ENCODE measurements around the gene DICER1. TPM values are rescaled to one million over a fixed set of nuclear protein-coding genes. Genes with fewer than 3 reads are reported as not detected.
A peak's percentile ranks its signal among the peaks of the same experiment; 100 is the strongest.
"Not testable (repeated sequence)": the region's sequence is repeated elsewhere in the genome, so short reads cannot be mapped to it uniquely, and the experiment has no call there.

The DICER1 gene, protein sequence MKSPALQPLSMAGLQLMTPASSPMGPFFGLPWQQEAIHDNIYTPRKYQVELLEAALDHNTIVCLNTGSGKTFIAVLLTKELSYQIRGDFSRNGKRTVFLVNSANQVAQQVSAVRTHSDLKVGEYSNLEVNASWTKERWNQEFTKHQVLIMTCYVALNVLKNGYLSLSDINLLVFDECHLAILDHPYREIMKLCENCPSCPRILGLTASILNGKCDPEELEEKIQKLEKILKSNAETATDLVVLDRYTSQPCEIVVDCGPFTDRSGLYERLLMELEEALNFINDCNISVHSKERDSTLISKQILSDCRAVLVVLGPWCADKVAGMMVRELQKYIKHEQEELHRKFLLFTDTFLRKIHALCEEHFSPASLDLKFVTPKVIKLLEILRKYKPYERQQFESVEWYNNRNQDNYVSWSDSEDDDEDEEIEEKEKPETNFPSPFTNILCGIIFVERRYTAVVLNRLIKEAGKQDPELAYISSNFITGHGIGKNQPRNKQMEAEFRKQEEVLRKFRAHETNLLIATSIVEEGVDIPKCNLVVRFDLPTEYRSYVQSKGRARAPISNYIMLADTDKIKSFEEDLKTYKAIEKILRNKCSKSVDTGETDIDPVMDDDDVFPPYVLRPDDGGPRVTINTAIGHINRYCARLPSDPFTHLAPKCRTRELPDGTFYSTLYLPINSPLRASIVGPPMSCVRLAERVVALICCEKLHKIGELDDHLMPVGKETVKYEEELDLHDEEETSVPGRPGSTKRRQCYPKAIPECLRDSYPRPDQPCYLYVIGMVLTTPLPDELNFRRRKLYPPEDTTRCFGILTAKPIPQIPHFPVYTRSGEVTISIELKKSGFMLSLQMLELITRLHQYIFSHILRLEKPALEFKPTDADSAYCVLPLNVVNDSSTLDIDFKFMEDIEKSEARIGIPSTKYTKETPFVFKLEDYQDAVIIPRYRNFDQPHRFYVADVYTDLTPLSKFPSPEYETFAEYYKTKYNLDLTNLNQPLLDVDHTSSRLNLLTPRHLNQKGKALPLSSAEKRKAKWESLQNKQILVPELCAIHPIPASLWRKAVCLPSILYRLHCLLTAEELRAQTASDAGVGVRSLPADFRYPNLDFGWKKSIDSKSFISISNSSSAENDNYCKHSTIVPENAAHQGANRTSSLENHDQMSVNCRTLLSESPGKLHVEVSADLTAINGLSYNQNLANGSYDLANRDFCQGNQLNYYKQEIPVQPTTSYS (N-terminal part only)
- 10 to 100 TPM; 48.9 to 70.3 (median 64.8) TPM for polyA plus RNA-seq (ENCODE audit: insufficient read length in 3 of 3)
- long read RNA-seq, donor 1, full-length matches to known transcripts, result 1 of 1 reads
- long read RNA-seq, donor 1, partial matches to known transcripts, result 0 of 1 reads
- long read RNA-seq, donor 1, other reads (novel, unspliced or antisense), result 0 of 1 reads
- long read RNA-seq, donor 2, partial matches to known transcripts, result 7 of 7 reads
- long read RNA-seq, donor 2, other reads (novel, unspliced or antisense), result 0 of 7 reads
- long read RNA-seq, donor 3, result 0 reads
- long read RNA-seq, donor 4, partial matches to known transcripts, result 8 of 8 reads
- long read RNA-seq, donor 4, other reads (novel, unspliced or antisense), result 0 of 8 reads
- long read RNA-seq, donor 5, partial matches to known transcripts, result 0 of 1 reads
- long read RNA-seq, donor 5, other reads (novel, unspliced or antisense), result 0 of 1 reads
- long read RNA-seq, donor 6, full-length matches to known transcripts, result 1 of 21 reads
- long read RNA-seq, donor 6, partial matches to known transcripts, result 20 of 21 reads
- long read RNA-seq, donor 6, other reads (novel, unspliced or antisense), result 0 of 21 reads
- long read RNA-seq, donor 7, result 0 reads
- long read RNA-seq, donor 8, partial matches to known transcripts, result 6 of 6 reads
- long read RNA-seq, donor 8, other reads (novel, unspliced or antisense), result 0 of 6 reads
- long read RNA-seq, donor 9, partial matches to known transcripts, result 12 of 13 reads
- long read RNA-seq, donor 9, other reads (novel, unspliced or antisense), result 0 of 13 reads
- long read RNA-seq, donor 10, full-length matches to known transcripts, result 4 of 12 reads
- long read RNA-seq, donor 10, partial matches to known transcripts, result 8 of 12 reads
- long read RNA-seq, donor 10, other reads (novel, unspliced or antisense), result 0 of 12 reads
- long read RNA-seq, donor 11, partial matches to known transcripts, result 11 of 12 reads
- long read RNA-seq, donor 11, other reads (novel, unspliced or antisense), result 0 of 12 reads
- long read RNA-seq, donor 12, full-length matches to known transcripts, result 3 of 19 reads
- long read RNA-seq, donor 12, partial matches to known transcripts, result 16 of 19 reads
- long read RNA-seq, donor 12, other reads (novel, unspliced or antisense), result 0 of 19 reads
- long read RNA-seq, donor 13, partial matches to known transcripts, result 6 of 6 reads
- long read RNA-seq, donor 13, other reads (novel, unspliced or antisense), result 0 of 6 reads
- long read RNA-seq, donor 14, result 0 reads
- long read RNA-seq, donor 15, result 0 reads
- long read RNA-seq, donor 16, partial matches to known transcripts, result 18 of 19 reads
- long read RNA-seq, donor 16, other reads (novel, unspliced or antisense), result 0 of 19 reads

DNA sequence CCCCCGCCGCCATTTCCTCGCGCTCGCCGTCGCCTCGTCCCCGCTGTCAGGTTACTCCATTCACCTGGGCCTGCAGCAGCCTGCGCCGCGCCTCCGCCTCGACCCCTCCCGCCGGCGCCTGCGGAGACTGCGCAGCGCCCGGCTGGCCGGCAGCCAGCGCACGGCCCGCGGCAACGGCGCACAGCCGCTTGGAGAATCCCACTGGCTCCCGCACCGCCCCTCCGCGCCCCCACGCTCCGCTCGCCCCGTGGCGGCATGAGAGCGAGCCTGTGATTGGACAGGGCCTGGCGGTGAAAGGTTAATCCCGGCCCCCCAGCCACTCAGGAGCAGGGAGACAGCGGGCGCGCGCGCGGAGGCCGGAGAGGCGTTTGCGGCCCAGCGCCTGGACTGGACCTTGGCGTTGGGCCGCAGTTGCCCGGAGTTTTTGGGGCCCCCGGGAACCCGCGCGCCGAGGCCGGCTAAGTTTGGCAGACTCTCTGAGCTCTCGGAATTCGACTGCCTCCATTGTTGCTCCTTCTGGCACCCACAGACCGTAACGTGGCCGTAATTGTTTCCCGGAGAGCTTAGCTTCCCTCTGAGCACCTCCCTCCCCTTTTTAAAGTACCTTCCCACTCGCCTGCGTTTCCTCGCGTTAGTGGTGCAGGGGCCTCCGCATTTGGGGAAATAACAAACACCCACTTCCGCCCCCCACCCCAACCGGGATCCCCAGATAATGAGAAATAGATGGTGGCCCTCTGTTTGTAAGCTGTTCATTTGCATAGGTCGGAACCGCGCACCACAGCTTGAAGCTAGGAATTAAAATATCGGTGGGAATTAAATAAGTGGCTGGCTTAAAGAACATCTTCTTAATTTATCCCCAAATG, at the start of gene DICER1:
TSS of gene DICER1 (minus strand) at position 203 of the 863 bp plus-strand sequence. CDS start 24,071 bp downstream, outside the sequence.
- DNase-seq, result peak; percentile 94

DNA sequence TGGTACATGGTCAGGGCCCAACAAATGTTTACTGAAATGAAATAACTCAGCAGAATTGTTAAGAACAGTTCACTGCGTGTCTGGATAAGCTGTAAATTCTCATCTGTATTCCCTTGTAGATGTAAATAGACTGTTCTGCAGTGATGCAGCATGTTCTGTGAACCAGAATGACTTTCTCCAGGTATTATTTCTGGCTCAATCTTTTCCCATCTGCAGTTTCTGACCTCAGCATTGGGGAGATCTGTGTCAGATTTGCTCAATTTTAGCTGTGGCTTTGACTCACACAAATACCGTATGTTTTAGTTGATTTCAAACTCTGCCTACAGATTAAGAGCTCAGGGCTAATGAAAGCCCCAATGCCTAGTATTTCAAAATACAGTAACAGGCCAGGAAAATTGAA, 49.2 kb upstream of the DICER1 start:
- DNase-seq, result no peak

DNA sequence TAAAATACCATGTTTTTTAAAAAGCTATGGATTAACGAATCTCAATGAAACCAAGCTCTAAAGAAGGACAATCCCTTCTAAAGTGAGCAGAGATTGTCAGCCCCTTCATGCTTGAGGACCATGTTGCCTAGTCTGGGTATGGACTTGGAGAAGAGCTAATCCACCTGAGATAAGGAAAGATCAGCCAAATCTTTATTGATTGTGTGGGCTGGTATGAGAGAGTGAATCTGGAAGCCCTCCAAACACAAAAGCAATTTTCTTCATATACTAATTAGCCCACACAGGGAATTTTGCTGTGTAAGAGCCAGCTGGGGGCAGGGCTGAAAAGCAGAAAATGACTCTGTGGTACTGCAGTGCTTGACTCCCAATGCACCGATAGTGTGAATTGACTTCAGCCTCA, 47.4 kb upstream of the DICER1 start:
- no peak for DNase-seq

DNA sequence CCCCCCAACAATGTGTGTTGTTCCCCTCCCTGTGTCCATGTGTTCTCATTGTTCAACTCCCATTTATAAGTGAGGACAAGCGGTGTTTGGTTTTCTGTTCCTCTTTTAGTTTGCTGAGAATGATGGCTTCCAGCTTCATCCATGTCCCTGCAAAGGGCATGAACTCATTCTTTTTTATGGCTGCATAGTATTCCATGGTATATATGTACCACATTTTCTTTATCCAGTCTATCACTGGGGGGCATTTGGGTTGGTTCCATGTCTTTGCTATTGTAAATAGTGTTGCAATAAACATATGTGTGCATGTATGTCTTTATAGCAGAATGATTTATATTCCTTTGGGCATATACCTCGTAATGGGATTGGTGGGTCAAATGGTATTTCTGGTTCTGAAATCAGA, 44.4 kb upstream of the DICER1 start:
- DNase-seq, result not testable (repeated sequence)

DNA sequence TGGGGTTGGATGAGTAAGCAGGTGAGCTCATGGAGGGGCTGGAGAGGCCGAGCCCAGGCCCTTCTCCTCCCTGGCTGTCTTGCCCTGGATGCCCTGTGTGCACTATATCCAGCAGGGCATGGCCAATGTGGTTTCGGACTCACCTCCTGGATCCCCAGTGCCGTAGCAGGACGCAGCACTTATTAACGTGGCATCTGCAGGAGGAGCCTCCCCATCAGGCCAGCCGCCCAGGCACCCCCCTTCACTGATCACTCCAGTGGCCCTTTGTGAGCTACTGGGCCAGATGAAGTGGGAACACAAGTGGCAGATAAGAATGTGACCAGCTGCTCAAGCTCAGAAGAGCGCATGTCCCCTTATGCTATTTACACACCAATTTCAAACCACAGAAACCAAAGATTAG, 43.1 kb upstream of the DICER1 start:
- no peak for DNase-seq

DNA sequence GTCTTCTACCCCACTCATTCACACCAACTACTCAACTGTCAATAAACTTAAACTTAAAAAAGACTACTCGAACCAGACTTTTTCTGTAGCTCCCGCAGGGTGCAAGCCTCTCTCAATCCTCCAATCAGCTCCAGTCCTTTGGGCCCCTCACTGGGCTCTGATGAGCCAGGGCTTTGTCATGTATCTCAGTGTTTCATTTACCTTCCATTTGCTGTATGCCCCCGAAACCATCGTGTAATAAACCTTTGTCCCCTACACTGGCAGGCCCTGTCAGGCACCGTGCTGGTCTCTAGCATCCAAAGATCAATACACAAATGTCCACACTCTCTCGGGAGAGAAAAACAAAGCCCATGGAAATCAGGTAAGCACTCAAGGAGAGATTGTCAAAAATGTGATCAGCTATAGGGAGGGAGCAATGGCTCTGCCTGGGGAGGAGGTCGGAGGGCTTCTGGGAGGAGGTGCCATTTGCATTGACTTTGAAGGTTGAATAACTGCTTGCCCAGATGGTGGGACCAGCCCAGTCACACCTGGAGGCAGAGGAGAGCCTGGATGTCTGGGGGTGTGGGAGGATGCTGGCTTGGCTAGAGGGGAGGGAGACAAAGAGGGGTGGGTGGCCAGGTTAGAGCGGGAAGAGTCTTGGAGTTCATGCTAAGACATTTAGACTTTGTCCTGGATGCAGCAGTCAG, 42.1 kb upstream of the DICER1 start:
- DNase-seq, result no peak

DNA sequence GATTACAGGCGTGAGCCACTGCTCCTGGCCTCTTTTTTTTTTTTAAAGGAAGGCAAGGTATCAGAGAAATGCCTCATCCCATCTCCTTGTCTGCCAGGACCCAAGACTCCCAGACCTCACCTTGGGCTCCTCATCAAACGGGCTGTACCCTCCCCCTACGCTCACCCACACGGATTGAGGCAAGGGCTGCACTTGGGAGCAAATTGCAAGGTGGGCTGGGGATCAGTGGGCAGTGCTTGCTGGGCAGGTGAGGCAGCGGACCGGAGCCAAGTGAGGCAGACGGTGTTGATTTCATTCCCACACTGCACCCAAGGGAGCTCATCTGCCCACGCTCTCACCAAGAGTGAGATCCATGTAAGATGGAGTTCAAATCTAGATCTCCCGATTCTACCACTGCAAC, 41.0 kb upstream of the DICER1 start:
- no peak for DNase-seq

DNA sequence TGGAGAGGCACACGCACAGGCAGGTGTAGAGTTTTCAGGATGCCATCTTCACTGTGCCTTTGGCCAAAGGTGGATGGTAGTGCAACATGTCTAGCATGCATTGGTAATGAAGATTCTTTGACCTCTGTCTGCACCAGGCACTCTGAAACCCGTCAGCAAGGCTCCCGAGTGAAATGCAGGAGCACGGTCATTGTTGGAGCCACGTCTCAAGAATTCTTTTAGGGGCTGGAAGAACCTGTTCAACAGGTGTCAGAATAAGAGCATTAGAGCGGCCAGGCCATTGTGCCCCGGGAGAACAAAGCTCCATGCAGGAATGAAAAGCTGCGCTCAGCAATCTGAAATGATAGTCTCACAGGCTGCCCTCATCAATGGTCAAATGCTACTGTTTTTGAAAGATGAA, 40.2 kb upstream of the DICER1 start:
- DNase-seq, result peak; percentile 69

DNA sequence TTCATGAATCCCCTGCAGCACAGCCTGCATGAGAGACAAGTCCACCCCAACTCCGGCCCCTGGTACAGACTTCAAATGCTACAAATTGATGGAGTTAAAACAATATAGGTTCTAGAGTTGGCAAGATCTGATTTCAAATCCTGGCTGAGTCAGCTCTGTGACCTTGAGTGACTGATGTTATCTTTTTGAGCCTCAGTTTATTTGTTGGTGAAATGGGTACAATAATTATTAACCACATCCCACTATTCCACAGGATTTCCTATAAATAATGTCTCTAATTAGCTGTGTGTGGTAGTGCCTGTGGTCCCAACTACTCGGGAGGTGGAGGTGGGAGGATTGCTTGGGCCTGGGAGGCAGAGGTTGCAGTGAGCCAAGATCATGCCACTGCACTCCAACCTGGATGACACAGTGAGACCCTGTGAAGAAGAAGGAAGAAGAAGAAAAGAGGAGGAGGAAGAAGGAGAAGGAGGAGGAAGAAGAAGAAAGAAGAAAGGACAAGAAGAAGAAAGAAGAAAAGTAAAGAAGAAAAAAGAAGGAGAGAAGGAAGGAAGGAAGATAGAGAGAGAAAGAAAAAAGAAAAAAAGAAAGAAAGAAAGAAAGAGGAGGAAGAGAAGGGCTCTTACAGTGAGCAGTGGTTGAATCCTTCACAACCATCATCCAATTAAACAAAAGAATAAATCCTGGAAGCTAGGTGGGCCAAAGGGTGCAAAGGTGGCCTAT, 39.7 kb upstream of the DICER1 start:
- DNase-seq, result no peak

DNA sequence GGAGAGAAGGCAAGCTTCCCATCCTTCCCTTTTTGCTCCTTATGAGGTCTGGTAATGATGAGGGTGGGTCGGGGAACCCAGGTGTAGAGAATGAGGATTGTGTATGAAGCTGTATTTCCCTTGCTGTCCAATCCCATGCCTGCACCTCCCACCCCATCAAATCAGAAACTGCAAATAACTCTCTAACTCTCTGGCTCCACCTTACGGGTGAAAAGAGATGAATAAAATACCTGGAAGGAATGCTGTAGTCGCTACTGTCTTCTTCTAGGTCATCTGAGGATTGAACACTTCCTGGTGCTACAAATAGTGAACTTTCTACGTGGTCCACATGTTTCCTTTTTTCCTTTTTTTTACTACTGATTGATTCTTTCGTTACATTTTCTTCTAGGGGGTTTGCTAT, 38.9 kb upstream of the DICER1 start:
- DNase-seq, result no peak

DNA sequence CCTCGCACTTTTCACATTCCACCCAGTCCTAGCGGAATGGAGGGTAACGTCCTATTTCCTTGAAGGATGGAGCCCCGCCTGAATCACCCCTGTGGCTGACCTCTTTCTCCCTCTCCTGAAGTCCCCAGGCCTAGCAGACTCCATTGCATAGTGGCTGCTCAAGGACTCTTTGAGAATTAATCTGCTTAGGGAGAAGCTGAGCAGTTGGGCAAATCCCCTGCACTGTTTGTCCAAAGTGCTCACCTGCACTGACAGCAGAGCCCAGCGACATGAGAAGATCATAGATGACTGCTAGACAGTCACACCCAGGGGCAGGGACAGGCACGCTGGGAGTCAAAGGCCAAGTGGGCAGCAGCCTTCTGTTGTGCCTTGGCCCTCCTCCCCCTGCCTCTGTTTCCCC, 37.7 kb upstream of the DICER1 start:
- DNase-seq, result no peak

DNA sequence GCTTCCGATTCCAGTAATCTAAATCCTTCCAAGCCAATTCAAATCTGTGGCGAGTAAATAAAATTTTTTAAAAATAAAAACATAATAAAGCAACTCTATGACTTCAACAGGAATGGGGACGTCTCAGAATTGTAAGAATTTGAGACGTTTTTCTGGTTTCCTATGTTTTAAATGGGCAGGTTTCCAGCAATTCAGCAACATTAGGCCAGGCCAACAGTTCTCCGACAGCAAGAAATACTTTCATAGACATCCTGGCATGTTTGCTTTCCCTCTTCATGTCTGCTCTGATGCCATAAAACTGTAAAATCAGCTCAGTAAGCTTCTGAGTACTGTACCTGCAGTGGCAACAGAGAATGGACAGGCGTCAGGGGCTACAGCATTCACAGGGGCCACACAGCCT, 35.8 kb upstream of the DICER1 start:
- DNase-seq, result no peak

DNA sequence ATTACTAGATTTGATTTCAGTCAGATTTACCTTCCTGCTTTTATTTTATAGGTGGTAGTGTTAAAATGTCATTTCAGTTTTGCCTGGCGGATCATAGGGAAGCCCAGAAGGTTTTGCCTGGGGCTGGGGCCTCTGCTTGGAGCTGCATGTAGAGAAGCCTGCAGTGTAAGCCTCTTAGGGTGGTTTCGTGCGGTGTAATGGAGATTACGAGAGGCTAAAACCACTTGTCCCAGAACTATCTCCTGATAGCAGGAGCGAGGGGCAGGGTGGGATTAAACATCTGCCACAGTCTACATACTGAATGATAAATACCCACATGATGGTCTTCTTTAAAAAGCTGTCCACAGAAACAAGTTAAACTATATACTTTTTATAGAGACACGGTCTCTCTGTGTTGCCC, 35.0 kb upstream of the DICER1 start:
- DNase-seq, result no peak

DNA sequence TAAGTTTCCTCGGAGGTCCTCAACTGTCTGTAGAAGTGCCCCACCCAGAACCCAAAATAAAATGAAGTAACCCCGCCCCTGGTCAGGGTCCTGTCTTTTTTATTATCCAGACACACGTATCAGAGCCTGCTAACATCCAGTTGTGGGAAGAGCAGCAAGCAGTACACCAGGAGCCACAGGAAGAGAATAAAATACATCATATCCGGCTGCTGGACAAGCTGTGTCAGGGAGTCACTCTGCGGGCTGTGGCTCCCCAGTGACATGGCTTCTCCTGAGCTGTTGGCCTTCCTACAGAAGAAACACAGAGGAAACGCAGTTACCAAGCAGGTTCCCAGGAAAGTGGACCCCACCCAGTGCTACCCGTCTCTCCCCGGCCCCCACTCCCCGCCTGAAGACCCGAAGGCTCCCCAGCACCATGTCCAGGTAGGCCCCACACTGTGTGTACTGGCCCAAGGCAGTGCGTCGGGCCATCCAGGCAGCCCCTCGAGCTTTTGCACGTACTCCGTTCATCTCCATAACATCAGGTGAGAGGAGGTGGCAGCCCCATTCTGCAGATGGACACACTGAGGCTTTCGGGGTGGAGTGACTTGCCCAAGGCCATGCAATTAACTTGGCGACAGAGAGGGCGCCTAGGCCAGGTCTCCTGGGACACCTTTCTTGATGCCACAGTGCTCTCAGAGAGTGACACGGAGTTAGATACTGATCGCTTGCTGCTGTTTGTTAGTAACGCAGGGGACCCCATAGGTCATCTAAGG, 34.3 kb upstream of the DICER1 start:
- DNase-seq, result no peak

DNA sequence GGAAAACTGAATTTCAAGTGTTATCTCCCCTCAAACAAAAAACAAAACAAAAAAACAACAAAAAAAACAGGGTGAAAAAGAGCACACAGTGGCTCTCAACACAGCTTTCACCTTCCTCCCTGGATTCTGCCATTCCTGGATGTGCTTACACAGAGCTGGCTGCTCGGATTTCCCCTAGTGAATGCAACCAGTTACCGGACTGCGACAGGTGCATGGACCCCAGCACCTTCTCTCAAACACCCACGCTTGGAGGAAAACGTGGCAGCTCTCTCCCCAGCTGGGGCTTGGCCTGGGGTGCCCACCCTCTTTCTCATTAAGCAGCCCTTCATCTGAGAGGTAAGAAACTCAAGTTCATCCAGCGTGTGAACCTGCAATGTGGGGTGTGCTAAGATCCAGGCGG, 33.5 kb upstream of the DICER1 start:
- DNase-seq, result no peak

DNA sequence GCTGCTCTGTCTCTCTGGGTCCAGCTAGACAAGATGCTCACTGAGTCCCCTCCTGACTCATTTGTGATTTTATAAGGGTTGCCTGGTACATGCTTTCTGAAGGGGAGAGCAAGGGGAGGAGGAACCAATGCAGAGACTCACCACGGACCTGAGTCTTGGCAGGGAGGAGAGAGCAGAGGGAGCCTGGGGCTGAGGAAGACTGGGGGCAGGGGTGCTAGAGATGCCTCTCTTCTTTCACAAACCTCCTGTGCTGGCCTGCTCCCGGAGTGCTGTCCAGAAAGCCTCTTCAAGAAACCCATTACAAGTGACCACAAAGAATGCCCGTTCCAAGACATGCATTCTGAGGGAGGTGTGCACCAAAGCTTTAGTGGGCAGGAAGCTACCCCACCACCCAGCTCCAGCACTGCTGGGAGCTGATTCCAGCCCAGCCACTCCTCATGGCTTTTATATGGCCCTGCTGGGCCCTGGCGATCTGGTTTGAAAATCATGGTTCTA, 33.1 kb upstream of the DICER1 start:
- no peak for DNase-seq
